Skeletal muscle satellite cell (primary cell): ENCODE measurements around the gene TMCC3.

ENCODE experiments used
- H3K27me3 ChIP-seq: 2 replicates; pipeline ENCODE4 v1.7.0; 2013; ENCODE audit warnings: low read length; ENCODE audit not compliant: control insufficient read depth, insufficient read depth
- H3K36me3 ChIP-seq: 2 replicates; pipeline ENCODE4 v1.7.0; 2013; ENCODE audit warnings: mild to moderate bottlenecking, control low read depth, low read length; ENCODE audit not compliant: insufficient read depth
- H3K4me1 ChIP-seq: 2 replicates; pipeline ENCODE4 v1.7.0; 2013; ENCODE audit warnings: low read length; ENCODE audit not compliant: control insufficient read depth, insufficient read depth
- H3K4me2 ChIP-seq: 2 replicates; pipeline ENCODE4 v1.7.0; 2013; ENCODE audit warnings: mild to moderate bottlenecking, low read length
- H3K4me3 ChIP-seq: 2 replicates; pipeline ENCODE4 v1.7.0; 2013; ENCODE audit warnings: low read length
- H3K9ac ChIP-seq: 2 replicates; pipeline ENCODE4 v1.7.0; 2013; ENCODE audit warnings: mild to moderate bottlenecking, low read depth, low read length, moderate library complexity
- H3K9me3 ChIP-seq: replicated peaks from 2 replicates; pipeline ENCODE4 v1.7.0; 2013; ENCODE audit warnings: mild to moderate bottlenecking, control low read depth, low read length

Gene TMCC3

DNA sequence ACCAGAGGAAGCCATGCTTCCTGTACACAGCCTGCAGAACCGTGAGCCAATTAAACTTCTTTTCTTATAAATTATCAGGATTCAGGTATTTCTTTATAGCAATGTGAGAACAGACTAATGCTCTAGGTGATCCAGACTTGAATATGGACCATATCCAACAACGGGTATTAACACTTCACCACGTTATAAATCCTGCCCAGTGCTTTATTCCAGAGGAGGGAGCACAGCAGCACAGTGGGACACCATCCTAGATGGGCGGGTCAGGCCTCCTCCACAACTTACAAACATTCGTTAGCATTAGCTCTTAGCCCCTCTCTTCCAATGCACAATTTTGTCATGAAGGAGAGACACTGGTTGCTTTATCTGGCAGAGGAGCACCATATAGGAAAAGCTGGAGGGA lies 66.0 kb downstream of the TMCC3 start:
- Histone ChIP-seq H3K36me3 (peaks cover 2% of the 10 kb centered on the region), H3K4me3 (no peak overlapping the region), H3K9me3 (no peaks in the 10 kb centered on the region), H3K27me3 (no peaks in the 10 kb centered on the region), H3K4me1 (peaks cover 9% of the 10 kb centered on the region), H3K9ac (no peak overlapping the region), H3K4me2 (no peak overlapping the region)

DNA sequence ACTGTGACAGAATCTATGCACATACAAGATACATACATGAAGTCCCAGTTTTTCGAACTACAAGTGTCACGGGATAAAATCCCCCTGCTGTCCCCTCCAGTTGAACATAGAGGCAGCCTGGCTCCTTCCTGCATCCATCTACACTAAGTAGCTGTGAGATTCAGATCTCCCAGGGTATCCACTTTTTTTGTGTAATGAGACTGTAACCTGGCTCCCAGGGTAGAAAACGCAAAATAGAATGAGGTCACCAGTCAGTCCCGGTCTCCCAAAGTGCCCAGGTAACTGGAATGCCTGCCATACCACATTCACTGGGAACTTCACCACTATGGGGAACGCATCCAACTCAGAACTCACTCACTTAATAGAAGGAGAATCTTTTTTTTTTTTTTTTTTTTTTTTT lies 67.8 kb downstream of the TMCC3 start:
- Histone ChIP-seq H3K9ac (no peak overlapping the region), H3K9me3 (no peaks in the 10 kb centered on the region), H3K4me1 (peaks cover 9% of the 10 kb centered on the region), H3K4me2 (no peak overlapping the region), H3K36me3 (peaks cover 2% of the 10 kb centered on the region), H3K27me3 (no peaks in the 10 kb centered on the region), H3K4me3 (no peak overlapping the region)

DNA sequence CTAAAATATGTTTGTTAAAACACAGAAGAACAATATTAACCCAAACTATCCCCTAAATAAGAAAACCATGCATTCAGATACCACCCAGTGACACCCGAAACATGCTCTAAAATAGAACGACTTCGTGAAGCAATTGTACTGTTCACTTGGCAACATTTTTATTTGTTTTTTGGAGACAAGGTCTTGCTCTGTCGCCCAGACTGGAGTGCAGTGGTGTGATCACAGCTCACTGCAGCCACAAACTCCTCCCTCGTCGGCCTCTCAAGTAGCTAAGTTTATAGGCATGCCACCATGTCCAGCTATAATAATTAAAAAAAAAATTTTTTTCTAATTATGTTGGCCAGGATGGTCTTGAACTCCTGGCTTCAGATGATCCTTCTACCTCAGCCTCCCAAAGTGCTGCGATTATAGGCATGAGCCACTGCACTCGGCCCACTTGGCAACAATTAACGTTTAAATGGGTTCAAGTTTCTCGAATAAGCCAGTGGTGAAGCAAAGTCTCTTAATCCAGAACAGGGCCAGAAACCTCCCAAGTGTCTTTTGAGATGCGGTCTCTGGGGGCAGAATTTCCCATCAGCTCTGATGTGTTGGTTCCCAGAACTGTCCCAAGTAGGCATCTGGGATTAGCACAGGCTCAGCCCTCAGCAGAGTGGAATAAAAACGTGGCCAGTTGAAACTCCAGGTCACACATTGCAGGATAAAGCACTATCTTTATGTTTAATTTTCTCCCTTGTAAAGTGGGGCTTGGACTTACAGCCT lies 74.5 kb downstream of the TMCC3 start:
- Histone ChIP-seq H3K4me3 (no peak overlapping the region), H3K9me3 (no peaks in the 10 kb centered on the region), H3K4me1 (peaks cover 10% of the 10 kb centered on the region), H3K9ac (no peak overlapping the region), H3K36me3 (no peaks in the 10 kb centered on the region), H3K27me3 (no peaks in the 10 kb centered on the region), H3K4me2 (no peak overlapping the region)

DNA sequence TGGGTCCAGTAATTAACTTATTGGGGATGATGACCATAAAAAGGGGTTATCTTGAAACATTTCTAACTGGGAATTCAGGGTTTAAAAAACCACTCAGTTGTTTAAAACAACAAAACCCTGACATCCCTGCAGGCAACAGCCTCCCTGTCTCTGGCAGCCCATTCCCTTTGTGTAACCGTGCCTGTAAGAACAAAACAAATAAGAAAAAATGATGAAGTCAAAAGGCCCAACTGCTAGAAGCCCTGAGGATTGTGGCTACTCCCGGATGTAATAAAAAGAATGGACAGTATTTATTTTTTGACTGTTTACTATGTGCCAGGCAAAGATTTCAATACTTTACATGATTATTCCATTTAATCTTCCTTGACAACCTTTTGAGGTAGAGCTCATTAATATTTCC lies 75.3 kb downstream of the TMCC3 start:
- no peak overlapping the region for H3K4me3 ChIP-seq
- H3K9ac ChIP-seq: no peak overlapping the region
- H3K36me3 ChIP-seq: no peaks in the 10 kb centered on the region

DNA sequence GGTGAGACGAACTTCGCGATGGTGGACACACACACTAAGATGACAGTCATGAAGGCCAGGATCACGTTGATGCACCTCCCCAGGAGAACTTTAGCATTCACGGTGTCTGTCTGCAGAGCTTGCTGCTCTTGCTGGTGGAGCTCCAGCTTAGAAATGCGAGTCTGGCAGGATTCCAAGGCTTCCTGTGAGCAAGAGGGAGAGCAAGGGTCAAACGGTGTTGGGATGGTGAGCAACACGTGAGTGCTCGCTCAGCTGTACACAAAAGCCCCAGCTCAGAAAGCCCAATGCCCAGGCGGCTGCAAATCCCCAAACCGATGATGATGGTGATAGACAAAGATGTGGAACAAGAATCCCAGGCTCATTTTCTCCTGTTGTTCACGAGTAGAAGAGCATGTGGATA lies 78.8 kb downstream of the TMCC3 start:
- Histone ChIP-seq H3K27me3 (no peaks in the 10 kb centered on the region), H3K4me2 (no peak overlapping the region), H3K36me3 (no peaks in the 10 kb centered on the region), H3K4me3 (no peak overlapping the region), H3K4me1 (peaks cover 22% of the 10 kb centered on the region), H3K9ac (no peak overlapping the region), H3K9me3 (no peaks in the 10 kb centered on the region)

More for the DNA sequence above, 75.3 kb downstream of the TMCC3 start:
- H3K4me1 ChIP-seq: peaks cover 18% of the 10 kb centered on the region
- H3K4me2 ChIP-seq: no peak overlapping the region
- H3K27me3 ChIP-seq: no peaks in the 10 kb centered on the region
- H3K9me3 ChIP-seq: no peaks in the 10 kb centered on the region

DNA sequence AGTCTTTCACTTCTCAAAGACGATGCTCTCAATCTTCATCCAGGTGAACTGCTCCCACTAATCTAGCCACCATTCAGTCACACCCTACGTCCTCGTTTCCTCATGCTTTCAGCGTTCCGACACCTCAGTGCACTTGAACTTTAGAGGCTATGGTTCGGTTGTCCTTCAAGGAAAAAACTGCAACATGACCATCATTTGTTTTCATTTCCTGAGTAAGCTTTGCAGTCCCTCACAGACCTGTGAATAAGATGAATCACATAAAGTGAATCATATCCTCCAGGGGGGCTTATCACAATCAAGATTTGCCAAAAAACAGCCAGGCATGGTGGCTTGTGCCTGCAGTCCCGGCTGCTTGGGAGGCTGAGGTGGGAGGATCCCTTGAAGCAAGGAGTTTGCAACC lies 80.2 kb downstream of the TMCC3 start:
- no peak overlapping the region for H3K4me3 ChIP-seq
- H3K9me3 ChIP-seq: no peaks in the 10 kb centered on the region
- H3K4me2 ChIP-seq: no peak overlapping the region
- H3K27me3 ChIP-seq: no peaks in the 10 kb centered on the region
- H3K36me3 ChIP-seq: no peaks in the 10 kb centered on the region
- H3K9ac ChIP-seq: no peak overlapping the region
- H3K4me1 ChIP-seq: peaks cover 22% of the 10 kb centered on the region

DNA sequence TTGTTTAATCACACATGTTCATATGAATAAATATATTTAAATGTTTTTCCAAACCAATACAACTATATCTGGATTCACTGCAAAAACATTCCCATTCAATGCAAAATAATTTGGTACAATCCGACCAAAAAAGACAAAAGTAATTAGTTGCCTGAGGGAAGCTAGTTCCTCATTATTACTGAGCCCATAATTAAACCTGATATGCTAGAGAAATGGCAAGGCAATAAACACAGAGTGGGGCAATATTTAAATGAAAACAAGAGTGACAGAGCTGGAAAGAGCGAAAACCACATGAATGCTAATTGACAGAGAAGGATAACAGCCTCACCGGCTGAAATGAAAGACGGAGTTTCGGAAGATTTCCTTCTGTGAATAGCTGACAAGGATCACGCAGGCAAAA lies 82.6 kb downstream of the TMCC3 start:
- H3K9ac ChIP-seq: no peak overlapping the region
- no peaks in the 10 kb centered on the region for H3K27me3 ChIP-seq
- H3K4me1 ChIP-seq: peaks cover 22% of the 10 kb centered on the region
- H3K9me3 ChIP-seq: no peaks in the 10 kb centered on the region
- H3K4me3 ChIP-seq: no peak overlapping the region
- H3K36me3 ChIP-seq: no peaks in the 10 kb centered on the region
- H3K4me2 ChIP-seq: no peak overlapping the region

DNA sequence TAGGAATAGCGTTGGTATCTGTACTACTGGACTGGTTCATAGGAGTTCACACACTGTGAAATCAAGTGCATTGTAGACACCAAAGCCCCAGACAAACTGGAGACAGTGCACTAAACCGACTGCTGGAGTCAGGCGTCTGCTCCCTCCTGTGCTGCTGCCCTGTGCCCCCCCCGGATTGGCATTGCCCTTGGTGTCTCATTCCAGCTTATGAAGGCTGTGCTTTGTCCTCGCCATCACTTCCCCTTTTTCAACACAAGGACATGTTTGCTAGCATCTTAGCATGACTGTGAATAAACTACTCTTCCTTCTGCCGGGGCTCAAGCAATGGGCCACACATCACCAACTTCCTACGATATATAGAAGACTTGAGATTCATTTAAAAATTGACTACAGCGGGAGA lies 84.0 kb downstream of the TMCC3 start:
- Histone ChIP-seq H3K4me3 (no peak overlapping the region), H3K9me3 (no peaks in the 10 kb centered on the region), H3K4me1 (peaks cover 17% of the 10 kb centered on the region), H3K36me3 (no peaks in the 10 kb centered on the region), H3K27me3 (no peaks in the 10 kb centered on the region), H3K9ac (no peak overlapping the region), H3K4me2 (no peak overlapping the region)

DNA sequence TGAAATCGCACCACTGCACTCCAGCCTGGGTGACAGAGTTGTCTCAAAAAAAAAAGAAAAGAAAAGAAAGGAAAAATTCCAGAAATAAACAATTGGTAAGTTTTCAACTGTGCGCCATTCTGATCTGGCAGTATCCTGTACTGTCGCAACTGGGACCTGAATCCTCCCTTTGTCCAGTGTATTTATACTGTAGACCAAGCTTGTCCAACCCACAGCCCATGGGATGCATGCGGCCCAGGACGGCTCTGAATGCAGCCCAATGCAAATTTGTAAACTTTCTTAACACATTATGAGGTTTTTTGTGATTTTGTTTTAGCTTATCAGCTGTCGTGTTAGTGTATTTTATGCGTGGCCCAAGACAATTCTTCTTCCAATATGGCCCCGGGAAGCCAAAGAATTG lies 84.7 kb downstream of the TMCC3 start:
- no peak overlapping the region for H3K4me3 ChIP-seq
- peaks cover 5% of the 10 kb centered on the region for H3K27me3 ChIP-seq
- no peaks in the 10 kb centered on the region for H3K9me3 ChIP-seq
- no peaks in the 10 kb centered on the region for H3K36me3 ChIP-seq
- H3K4me2 ChIP-seq: no peak overlapping the region
- no peak overlapping the region for H3K9ac ChIP-seq
- H3K4me1 ChIP-seq: peaks cover 17% of the 10 kb centered on the region

DNA sequence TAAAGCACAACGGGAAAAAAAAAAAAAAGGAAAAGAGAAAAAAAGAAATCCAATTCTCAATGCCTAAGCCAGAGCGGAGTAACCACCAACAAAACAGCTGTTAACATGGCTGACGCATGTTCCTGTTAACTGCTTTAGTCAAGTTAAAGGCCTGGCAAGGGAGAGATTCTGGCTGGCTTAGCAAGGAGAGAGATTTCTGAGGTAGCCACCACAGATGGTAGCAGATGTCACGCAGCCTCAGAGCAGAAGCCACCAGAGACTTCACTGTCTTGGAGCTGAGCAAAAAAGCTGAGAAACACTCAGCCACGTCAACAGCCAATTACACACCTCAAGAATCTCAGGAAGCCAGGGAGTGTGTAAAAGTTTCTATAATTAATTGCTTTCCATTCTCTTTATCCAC lies 87.1 kb downstream of the TMCC3 start:
- H3K4me3 ChIP-seq: no peak overlapping the region
- H3K9ac ChIP-seq: no peak overlapping the region
- peaks cover 9% of the 10 kb centered on the region for H3K4me1 ChIP-seq
- H3K36me3 ChIP-seq: no peaks in the 10 kb centered on the region
- no peaks in the 10 kb centered on the region for H3K9me3 ChIP-seq
- H3K27me3 ChIP-seq: peaks cover 17% of the 10 kb centered on the region
- H3K4me2 ChIP-seq: no peak overlapping the region

DNA sequence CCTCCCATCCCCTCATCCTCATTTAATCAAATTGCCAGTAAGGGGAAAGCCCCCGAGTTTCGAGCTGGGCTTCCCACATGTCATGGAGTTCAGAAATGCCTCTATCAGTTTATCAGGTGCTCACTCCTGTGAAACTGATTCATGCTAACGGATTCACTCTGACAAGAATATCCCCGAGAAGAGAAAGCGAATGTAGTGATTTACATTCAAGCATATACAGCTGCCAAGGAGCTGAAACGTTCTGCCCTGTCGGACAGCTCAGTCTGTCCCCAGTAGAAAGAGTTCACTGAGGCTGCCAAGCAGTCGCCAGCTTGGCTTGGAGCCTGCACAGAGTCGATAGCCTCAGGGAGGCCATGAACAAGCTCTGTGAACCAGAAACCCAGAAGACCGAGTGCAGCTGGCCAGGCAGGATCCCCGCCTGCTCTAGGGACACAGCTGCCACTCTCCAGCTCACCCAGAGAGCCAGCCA lies 88.4 kb downstream of the TMCC3 start:
- Histone ChIP-seq H3K4me3 (no peak overlapping the region), H3K27me3 (peaks cover 20% of the 10 kb centered on the region), H3K9ac (no peak overlapping the region), H3K9me3 (no peaks in the 10 kb centered on the region), H3K36me3 (no peaks in the 10 kb centered on the region), H3K4me2 (no peak overlapping the region), H3K4me1 (peaks cover 9% of the 10 kb centered on the region)
